GM23248 (cell line): Measurements from ENCODE around the gene RCBTB1. TPM values are rescaled to one million over a fixed set of nuclear protein-coding genes. Genes with fewer than 3 reads are reported as not detected.
"Not testable (repeated sequence)": the region's sequence is repeated elsewhere in the genome, so short reads cannot be mapped to it uniquely, and the experiment has no call there.

Experiments used
- DNase-seq: peaks from one replicate; pipeline ENCODE4 v3.0.0-alpha.2; 2015
- H2AFZ ChIP-seq: fragments of 200-600 bp; sonication (generic); 2 replicates; pipeline ENCODE4 v1.6.1; 2016; ENCODE audit warnings: antibody characterized with exemption
- H3F3A ChIP-seq: fragments of 200-600 bp; sonication (generic); 2 replicates; pipeline ENCODE4 v1.6.1; 2016; ENCODE audit warnings: mild to moderate bottlenecking, antibody characterized with exemption, mixed run types; ENCODE audit not compliant: insufficient read depth
- H3K27ac ChIP-seq: fragments of 200-600 bp; sonication (generic); 2 replicates; pipeline ENCODE4 v1.5.1; 2016; ENCODE audit warnings: mild to moderate bottlenecking
- H3K27me3 ChIP-seq: fragments of 200-600 bp; sonication (generic); replicated peaks from 2 replicates; pipeline ENCODE4 v1.6.1; 2016; ENCODE audit warnings: mild to moderate bottlenecking; ENCODE audit not compliant: insufficient read depth
- H3K36me3 ChIP-seq: fragments of 200-600 bp; sonication (generic); 2 replicates; pipeline ENCODE4 v1.6.1; 2016; ENCODE audit warnings: low read depth, mild to moderate bottlenecking
- H3K4me1 ChIP-seq: fragments of 200-600 bp; sonication (generic); 2 replicates; pipeline ENCODE4 v1.6.1; 2016; ENCODE audit warnings: mild to moderate bottlenecking; ENCODE audit not compliant: insufficient read depth
- H3K4me2 ChIP-seq: fragments of 200-600 bp; sonication (generic); one replicate; pipeline ENCODE4 v1.6.1; 2016; ENCODE audit warnings: mild to moderate bottlenecking; ENCODE audit not compliant: unreplicated experiment
- H3K4me3 ChIP-seq: fragments of 200-600 bp; sonication (generic); 2 replicates; pipeline ENCODE4 v1.5.1; 2016; ENCODE audit warnings: mild to moderate bottlenecking
- H3K79me2 ChIP-seq: fragments of 200-600 bp; sonication (generic); 2 replicates; pipeline ENCODE4 v1.6.1; 2016; ENCODE audit warnings: mild to moderate bottlenecking; ENCODE audit not compliant: insufficient read depth
- H3K9ac ChIP-seq: fragments of 200-600 bp; sonication (generic); 2 replicates; pipeline ENCODE4 v1.6.1; 2016; ENCODE audit warnings: mild to moderate bottlenecking
- H3K9me2 ChIP-seq: fragments of 200-600 bp; sonication (generic); 2 replicates; pipeline ENCODE4 v1.6.1; 2016; ENCODE audit warnings: mixed run types, mild to moderate bottlenecking, moderate library complexity; ENCODE audit not compliant: insufficient read depth
- H3K9me3 ChIP-seq: fragments of 200-600 bp; sonication (generic); one replicate; pipeline ENCODE4 v1.6.1; 2017; ENCODE audit warnings: low read depth
- H4K20me1 ChIP-seq: fragments of 200-600 bp; sonication (generic); 2 replicates; pipeline ENCODE4 v1.6.0; 2016; ENCODE audit not compliant: insufficient read depth
- EZH2 ChIP-seq: fragments of 200-600 bp; sonication (generic); IDR thresholded peaks from 2 replicates; pipeline ENCODE4 v1.6.1; 2018; ENCODE audit warnings: antibody characterized with exemption, mild to moderate bottlenecking; ENCODE audit not compliant: insufficient read depth, poor library complexity, severe bottlenecking
- EZH2phosphoT487 ChIP-seq: fragments of 200-600 bp; sonication (generic); IDR thresholded peaks from 2 replicates; pipeline ENCODE4 v1.6.1; 2018; ENCODE audit warnings: antibody characterized with exemption, moderate library complexity, mild to moderate bottlenecking, low read depth; ENCODE audit not compliant: insufficient read depth
- WGBS, 2 experiments: methylation state at CpG; one replicate each; pipeline ENCODE4 v1.1.6; 2015 to 2017; ENCODE audit warnings: low lambda C conversion rate in 2 of 2, low coverage in 1 of 2; ENCODE audit errors: missing lambda C conversion rate in 2 of 2; 5-methylcytosine and 5-hydroxymethylcytosine counted together
- in situ Hi-C: fragments of 300-500 bp; cut with MboI; formaldehyde crosslinking; loops from 2 replicates; pipeline ENCODE4 v1.15.0; 2020
- polyA plus RNA-seq: library from polyadenylated mRNA; unstranded; fragments of >200 nt; fragmentation: Nextera tagmentation; extraction: Ambion mirVana; gene quantifications from 2 replicates; pipeline ENCODE4 v1.2.1, GENCODE V29; 2016
- total RNA-seq: library from RNA; depleted of rRNA; stranded (reverse); fragments of >200 nt; shearing (Covaris generic); gene quantifications from 2 replicates; pipeline ENCODE4 v1.2.3, GENCODE V29; 2014

Gene RCBTB1
- total and polyA plus RNA-seq, 2 experiments from 2014 or later, result 9.5 to 9.9 TPM

GRCh38 chr13:49615836-49616675 is 30.7 kb upstream of the RCBTB1 start:
- DNase-seq, result peak; percentile 18
- Histone ChIP-seq H2AFZ (peak overlapping the region; percentile 94), H3K36me3 (no peaks in the 10 kb centered on the region), H4K20me1 (no peaks in the 10 kb centered on the region), H3K9me2 (no peaks in the 10 kb centered on the region), H3K27ac (peak overlapping the region; percentile 20), H3K27me3 (no peaks in the 10 kb centered on the region), H3K79me2 (no peaks in the 10 kb centered on the region), H3K9me3 (no peaks in the 10 kb centered on the region), H3F3A (peaks cover 7% of the 10 kb centered on the region; the same call in 1 of the 2 replicates), H3K4me2 (peak overlapping the region; percentile 22), H3K9ac (peak overlapping the region; percentile 33), H3K4me1 (0 out of 2 replicates have a peak, but pooled peaks cover 4% of the 10 kb centered on the region), H3K4me3 (no peak overlapping the region)
- in situ Hi-C loops, result no loop called here
- TF ChIP-seq EZH2phosphoT487 (no peak), EZH2 (no peak)
- 45 to 48% methylated on average over 8 of the region's 8 CpGs for WGBS, 2 experiments

DNA sequence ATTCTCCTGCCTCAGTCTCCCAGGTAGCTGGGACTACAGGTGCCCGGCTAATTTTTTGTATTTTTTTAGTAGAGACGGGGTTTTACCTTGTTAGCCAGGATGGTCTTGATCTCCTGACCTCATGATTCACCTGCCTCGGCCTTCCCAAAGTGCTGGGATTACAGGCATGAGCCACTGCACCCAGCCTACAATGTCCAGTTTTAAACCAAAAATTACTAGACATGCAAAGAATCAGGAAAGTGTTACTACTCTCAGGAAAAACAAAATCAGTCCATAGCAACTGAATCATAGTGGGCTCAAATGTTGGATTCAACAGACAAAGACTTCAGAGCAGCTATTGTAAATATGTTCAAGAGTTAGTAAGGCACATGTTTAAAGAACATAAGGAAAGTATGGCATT is 26.7 kb upstream of the RCBTB1 start:
- H3F3A ChIP-seq, H3K9me3 ChIP-seq, H3K27me3 ChIP-seq, H2AFZ ChIP-seq, H3K9me2 ChIP-seq, DNase-seq, H3K4me2 ChIP-seq, H3K4me3 ChIP-seq, H3K79me2 ChIP-seq, in situ Hi-C loops, H4K20me1 ChIP-seq, H3K27ac ChIP-seq, H3K4me1 ChIP-seq, H3K36me3 ChIP-seq, H3K9ac ChIP-seq: not testable (repeated sequence)
- WGBS, 2 experiments, result 74 to 77% methylated on average over 3 of the region's 3 CpGs

GRCh38 chr13:49610176-49610575 is 24.8 kb upstream of the RCBTB1 start:
- Histone ChIP-seq H3K36me3 (no peaks in the 10 kb centered on the region), H3K27me3 (no peaks in the 10 kb centered on the region), H3K4me1 (no peaks in the 10 kb centered on the region), H3K9me3 (no peaks in the 10 kb centered on the region), H3K79me2 (no peaks in the 10 kb centered on the region), H3K4me2 (no peak overlapping the region), H3K9me2 (no peaks in the 10 kb centered on the region), H3K4me3 (no peak overlapping the region), H3K27ac (no peak overlapping the region), H3F3A (no peaks in the 10 kb centered on the region), H2AFZ (no peak overlapping the region), H4K20me1 (no peaks in the 10 kb centered on the region), H3K9ac (no peak overlapping the region)
- in situ Hi-C loops, result no loop called here
- WGBS, 2 experiments, result 55 to 64% methylated on average over 1 of the region's 1 CpG
- no peak for TF ChIP-seq EZH2
- TF ChIP-seq EZH2phosphoT487, result no peak
- DNase-seq, result no peak

DNA sequence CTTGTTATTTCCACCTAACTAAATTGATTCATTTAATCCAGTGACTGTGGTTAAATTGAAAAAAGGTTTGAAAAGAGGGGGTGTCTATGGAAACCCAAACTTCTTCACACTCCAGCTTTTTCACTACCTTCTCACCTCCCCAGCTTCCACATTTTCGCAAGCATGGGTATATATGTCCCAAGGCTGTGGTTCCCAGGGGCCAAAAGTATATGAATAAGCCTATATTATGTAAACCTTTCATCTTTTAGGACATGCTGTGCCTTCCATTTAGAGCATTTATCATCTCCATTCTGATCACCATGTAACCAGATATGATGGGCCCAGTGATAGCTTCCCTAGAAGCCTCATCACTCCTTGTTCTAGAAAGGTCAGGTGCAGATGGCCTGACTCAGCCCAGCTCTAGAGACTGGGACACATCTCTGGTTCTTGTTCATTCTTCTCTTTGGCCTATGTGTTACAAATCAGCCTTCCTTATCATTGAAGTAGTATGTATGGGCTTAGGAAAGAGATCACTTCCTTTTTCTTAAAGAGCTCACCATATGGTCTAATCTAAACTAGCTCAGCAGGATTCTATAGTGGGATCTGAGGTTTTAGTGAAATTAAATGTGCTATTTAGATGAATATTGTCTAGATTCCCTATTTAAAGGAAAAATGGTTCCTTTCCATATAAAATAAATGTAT is 23.4 kb upstream of the RCBTB1 start:
- no peaks in the 10 kb centered on the region for H3F3A ChIP-seq
- DNase-seq, result no peak
- no peaks in the 10 kb centered on the region for H4K20me1 ChIP-seq
- 79 to 84% methylated on average over 1 of the region's 1 CpG for WGBS, 2 experiments
- no peak overlapping the region for H3K4me3 ChIP-seq
- H3K79me2 ChIP-seq, result no peaks in the 10 kb centered on the region
- H3K27ac ChIP-seq, result no peak overlapping the region
- H3K4me1 ChIP-seq, result no peaks in the 10 kb centered on the region
- H3K9me3 ChIP-seq, result no peaks in the 10 kb centered on the region
- H3K9me2 ChIP-seq, result no peaks in the 10 kb centered on the region
- H2AFZ ChIP-seq, result no peak overlapping the region
- TF ChIP-seq EZH2phosphoT487 (no peak), EZH2 (no peak)
- no peak overlapping the region for H3K9ac ChIP-seq
- H3K36me3 ChIP-seq, result no peaks in the 10 kb centered on the region
- H3K27me3 ChIP-seq, result no peaks in the 10 kb centered on the region
- in situ Hi-C loops, result loop anchor here (10.0 kb wide), 1 partner anchor 314 kb away; no protein-coding TSS in a partner anchor
- no peak overlapping the region for H3K4me2 ChIP-seq
